Measurements from ENCODE around the gene KLHL13.
"Not testable (repeated sequence)": the region's sequence is repeated elsewhere in the genome, so short reads cannot be mapped to it uniquely, and the experiment has no call there.

The KLHL13 gene

GRCh38 chrX:117989512-117989911 lies 127.1 kb downstream of the KLHL13 start:
- DNase-seq: no peak

GRCh38 chrX:117987373-117987772 lies 129.2 kb downstream of the KLHL13 start:
- DNase-seq: no peak

DNA sequence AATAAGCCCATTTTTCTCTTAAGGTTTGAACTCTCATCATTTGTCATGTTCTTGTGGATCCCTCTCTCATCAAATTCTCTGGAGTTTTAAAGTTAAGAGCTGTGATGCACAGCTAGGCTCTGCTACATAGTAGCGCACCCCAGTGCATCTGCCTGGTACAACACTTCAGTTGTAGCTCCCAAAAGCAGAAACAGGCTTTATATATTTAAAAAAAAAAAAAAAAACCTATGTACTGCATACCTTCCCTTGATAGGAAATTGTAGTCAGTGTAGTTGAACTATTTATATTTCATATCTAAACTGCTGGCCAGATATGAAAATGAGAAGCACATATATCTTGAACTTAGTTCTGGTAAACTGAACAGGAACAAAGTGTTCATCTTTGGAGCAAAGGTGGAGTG lies 131.4 kb downstream of the KLHL13 start:
- DNase-seq: no peak

- DNase-seq: no peak
These were observed 133.8 kb downstream of the KLHL13 start for GRCh38 chrX:117982694-117983392.

GRCh38 chrX:117978402-117978801 lies 138.2 kb downstream of the KLHL13 start:
- no peak for DNase-seq

DNA sequence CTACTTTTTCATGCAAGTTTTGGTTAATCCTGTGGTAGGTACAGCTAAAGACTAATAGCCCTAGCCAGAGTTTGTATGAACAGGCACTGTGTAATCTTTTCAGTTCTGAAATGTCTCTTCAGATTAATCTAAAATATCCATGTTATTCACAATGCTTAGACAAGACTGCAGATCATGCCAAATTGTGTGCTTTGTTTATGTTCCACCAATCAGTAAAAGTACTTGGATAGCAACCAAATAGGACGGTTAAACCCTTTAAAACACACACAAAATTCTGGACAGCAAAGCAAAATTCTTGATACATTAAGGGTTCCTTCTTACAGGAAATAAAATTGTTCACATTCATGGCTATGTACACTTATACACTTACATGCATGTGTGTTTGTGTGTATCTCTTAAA lies 139.1 kb downstream of the KLHL13 start:
- DNase-seq: no peak

DNA sequence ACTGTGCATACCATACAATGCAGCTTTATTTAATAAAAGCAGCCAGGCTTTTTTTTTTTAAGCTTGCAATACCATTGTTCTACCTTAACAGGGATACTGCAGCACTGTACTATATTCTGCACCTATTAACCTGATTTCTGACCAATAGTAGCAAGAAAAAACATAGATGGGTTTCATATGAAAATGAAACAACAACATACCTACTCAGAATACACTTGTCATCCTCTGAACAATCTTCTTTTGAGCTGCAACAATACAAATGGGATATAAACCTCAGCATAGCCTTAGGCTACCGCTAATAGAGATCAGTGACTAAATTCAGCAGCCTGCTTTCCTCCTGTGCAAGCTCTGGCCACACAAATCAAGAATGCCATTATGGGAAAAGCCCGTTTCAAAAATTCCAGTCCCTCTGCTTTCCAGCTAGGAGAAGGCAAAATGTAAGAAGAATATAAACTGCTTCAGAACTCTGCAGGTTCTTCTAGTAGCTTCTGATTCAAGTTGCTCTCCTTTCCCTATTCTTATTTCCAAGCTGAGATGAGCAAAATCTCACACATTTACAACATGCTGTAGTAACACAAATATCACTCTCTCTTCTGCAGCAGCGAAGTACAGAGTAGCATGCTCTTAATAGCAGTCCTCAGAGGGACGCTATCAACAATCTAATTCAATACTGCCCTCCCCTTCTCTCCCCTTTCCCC lies 143.4 kb downstream of the KLHL13 start:
- DNase-seq: no peak

DNA sequence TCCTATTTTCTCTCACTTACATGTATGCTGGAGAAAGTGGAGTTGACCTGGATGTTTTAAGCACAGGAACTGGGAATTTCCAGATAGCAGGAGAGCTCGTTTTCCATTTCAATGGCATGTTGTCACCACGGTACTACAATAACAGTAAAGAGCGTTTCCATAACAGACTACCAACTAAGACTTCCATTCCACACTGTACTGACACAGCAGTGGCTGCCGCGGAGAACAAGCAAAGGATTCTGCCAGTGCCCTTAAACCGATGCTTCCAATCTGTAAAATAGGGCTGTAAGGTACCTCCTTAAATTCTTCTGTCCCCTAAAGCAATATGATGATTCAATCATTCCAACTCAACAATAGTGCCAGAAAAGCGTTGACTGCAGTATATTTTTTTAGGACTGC lies 143.9 kb downstream of the KLHL13 start:
- no peak for DNase-seq

- DNase-seq: no peak
These were observed 146.8 kb downstream of the KLHL13 start for GRCh38 chrX:117969782-117970181.

GRCh38 chrX:117969328-117969727 lies 147.3 kb downstream of the KLHL13 start:
- DNase-seq: no peak

DNA sequence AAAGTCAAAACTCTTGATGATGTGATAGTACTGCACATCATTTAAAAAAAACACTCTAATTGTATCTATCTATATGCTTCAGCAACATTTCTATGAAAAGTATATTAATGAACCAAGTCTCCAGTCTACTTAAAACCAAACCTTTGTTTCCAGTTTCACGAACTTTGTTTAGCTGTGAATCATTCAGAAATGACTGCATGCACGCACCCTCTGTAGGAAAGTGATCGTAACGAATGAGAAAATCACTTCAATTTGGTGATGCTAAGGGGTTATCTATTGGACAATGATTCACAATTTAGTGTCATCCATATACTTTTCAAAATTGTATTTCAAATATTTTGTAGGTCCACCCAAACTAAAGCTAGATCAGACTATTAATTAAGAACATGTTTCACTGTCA lies 157.6 kb downstream of the KLHL13 start:
- no peak for DNase-seq

- no peak for DNase-seq
These were observed 159.5 kb downstream of the KLHL13 start for GRCh38 chrX:117957128-117957527.

DNA sequence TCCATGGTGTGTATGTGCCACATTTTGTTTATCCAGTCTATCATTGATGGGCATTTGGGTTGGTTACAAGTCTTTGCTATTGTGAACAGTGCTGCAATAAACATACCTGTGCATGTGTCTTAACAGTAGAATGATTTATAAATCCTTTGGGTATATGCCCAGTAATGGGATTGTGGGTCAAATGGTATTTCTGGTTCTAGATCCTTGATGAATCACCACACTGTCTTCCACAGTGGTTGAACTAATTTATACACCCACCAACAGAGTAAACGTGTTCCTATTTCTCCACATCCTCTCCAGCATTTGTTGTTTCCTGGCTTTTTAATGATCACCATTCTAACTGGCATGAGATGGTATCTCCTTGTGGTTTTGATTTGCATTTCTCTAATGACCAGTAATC lies 177.3 kb downstream of the KLHL13 start:
- not testable (repeated sequence) for DNase-seq

GRCh38 chrX:117936118-117936517 lies 180.5 kb downstream of the KLHL13 start:
- DNase-seq: no peak

- DNase-seq: not testable (repeated sequence)
These were observed 186.5 kb downstream of the KLHL13 start for GRCh38 chrX:117930116-117930515.

DNA sequence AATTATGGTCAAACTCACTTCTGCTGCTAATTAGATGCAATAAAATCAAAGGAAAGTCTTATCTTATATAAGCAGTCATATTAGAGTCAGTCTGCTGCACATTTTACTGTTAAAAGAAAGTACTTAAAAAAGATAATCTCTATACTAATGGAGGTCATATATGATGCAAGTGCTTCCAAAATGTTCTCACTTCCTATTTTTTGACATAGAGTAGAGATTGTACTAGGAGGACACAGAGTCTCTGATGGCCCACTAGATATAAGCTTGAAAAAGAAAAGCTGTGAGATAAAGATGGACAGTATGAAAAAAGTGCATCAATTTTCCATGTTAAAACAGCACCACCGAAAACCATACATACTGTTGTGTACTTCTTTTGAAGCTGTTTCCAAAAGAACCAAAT lies 196.9 kb downstream of the KLHL13 start:
- no peak for DNase-seq

DNA sequence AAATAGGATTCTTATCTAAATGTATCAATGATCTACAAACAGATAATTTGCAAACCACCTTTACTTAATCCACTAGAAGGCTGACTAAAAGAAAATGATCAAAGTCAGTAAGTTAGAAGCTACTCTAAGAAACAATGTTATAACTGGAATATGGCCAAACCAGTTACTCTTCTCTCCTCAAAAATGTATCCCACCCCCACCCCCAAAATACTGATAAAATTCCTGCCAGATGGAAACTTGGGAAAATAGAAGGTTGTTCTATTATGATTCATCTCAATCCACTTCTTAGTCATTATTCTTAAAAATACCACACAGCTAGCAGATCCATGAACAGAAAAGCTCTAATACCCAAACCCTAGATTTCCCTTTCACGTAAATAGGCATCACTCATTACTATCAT lies 206.4 kb downstream of the KLHL13 start:
- DNase-seq: no peak

- no peak for DNase-seq
These were observed 218.4 kb downstream of the KLHL13 start for GRCh38 chrX:117898226-117898625.

DNA sequence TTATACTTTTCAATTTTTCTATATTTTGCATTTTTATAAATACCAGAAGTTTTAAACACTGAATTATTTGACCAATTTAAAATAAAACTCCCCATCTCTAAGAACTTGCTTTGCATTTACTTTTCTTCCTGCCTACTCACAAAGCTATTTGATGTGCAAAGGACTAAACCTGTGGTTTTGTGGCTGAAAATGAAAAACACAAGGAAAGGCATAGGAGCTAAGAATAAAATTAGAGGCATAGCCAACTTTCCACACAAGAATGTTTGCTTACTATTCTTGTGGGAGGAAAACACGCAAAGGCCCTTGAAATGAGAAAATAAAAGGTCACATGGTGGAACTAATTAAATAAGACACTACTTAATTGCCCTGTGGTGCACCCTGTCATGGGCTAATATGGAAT lies 221.2 kb downstream of the KLHL13 start:
- no peak for DNase-seq

DNA sequence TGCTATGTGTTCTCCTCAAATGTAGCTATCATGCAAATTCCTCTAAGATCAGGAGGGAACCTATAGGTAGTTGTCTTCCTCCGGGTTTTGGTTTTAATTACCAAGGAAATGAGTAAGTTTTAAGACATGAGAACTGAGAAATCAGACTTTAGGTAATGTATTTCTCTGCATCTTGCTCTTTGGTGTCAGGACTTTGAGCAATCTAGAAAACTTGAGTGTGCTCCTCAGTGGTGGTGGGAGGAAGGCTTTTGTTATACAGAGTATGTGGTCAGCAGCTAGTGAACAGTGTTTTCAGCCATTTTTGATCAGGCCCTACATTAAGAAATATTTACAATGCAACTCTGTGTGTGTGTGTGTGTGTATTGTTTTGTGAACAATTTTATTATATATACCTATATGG lies 224.1 kb downstream of the KLHL13 start:
- no peak for DNase-seq

- DNase-seq: no peak
These were observed 244.8 kb downstream of the KLHL13 start for GRCh38 chrX:117871796-117872195.

- DNase-seq: no peak
These were observed 256.1 kb downstream of the KLHL13 start for GRCh38 chrX:117860517-117860916.

DNA sequence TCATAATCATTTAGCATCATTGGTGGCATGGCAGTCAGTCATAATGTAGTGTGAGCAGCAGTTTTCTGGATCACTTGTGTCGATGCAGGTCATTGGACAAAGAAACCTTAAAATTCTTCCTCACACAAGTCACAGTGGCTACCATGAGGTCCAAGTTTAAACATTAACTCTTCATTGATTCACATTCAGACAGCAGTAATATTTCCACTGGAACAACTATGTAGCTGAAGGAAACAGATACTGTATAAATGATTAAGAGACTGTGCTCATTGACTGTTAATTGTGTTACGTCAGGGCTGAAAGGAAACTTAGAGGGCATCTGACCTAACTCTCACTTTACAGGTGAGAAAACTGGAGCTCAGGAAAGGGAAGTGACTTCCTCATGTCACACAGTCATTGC lies 261.8 kb downstream of the KLHL13 start:
- no peak for DNase-seq

GRCh38 chrX:117851025-117851424 lies 265.6 kb downstream of the KLHL13 start:
- DNase-seq: no peak

All from CD4-positive, alpha-beta T cell treated with Interleukin-15 for 1 hour (primary cell).